Naive B cell (primary cell): ENCODE data around the gene ZSCAN10. TPM values are rescaled to one million over a fixed set of nuclear protein-coding genes. Genes with fewer than 3 reads are reported as not detected.

ENCODE experiments used
- ATAC-seq, 2 donors: fragments of 150-1000 bp; cut with Tn5 transposase; 2 replicates each; pipeline ENCODE4 v1.10.0; 2021; ENCODE audit warnings: low read depth in 2 of 2, mild to moderate bottlenecking in 2 of 2, moderate library complexity in 2 of 2
- DNase-seq: peaks from one replicate; pipeline ENCODE4 v3.0.0; 2022
- H3K27ac Mint-ChIP-seq, 6 donors: one replicate each; pipeline ENCODE4 v1.8.0; 2020 to 2022; ENCODE audit warnings: mild to moderate bottlenecking in 6 of 6, mixed read lengths in 6 of 6, moderate library complexity in 5 of 6, inconsistent platforms in 2 of 6
- H3K27me3 Mint-ChIP-seq, 3 donors: one replicate each; pipeline ENCODE4 v1.8.0; 2021 to 2022; ENCODE audit warnings: mixed read lengths in 3 of 3, mild to moderate bottlenecking in 1 of 3
- H3K36me3 Mint-ChIP-seq, 2 donors: one replicate each; pipeline ENCODE4 v1.8.0; 2020 to 2022; ENCODE audit warnings: mixed read lengths in 2 of 2, inconsistent platforms in 1 of 2, mild to moderate bottlenecking in 1 of 2
- H3K4me1 Mint-ChIP-seq, 3 donors: one replicate each; pipeline ENCODE4 v1.8.0; 2020 to 2022; ENCODE audit warnings: mixed read lengths in 3 of 3, inconsistent platforms in 1 of 3, mild to moderate bottlenecking in 1 of 3, moderate library complexity in 1 of 3
- H3K4me3 Mint-ChIP-seq, 8 donors: one replicate each; pipeline ENCODE4 v1.8.0; 2020 to 2022; ENCODE audit warnings: mild to moderate bottlenecking in 8 of 8, mixed read lengths in 8 of 8, moderate library complexity in 8 of 8, inconsistent platforms in 2 of 8
- H3K9me3 Mint-ChIP-seq, 7 donors: one replicate each; pipeline ENCODE4 v1.8.0; 2020 to 2022; ENCODE audit warnings: mixed read lengths in 7 of 7, mild to moderate bottlenecking in 5 of 7, inconsistent platforms in 2 of 7, moderate library complexity in 1 of 7
- polyA plus RNA-seq, 6 donors: library from polyadenylated mRNA; unstranded; fragments of 300-500 nt; fragmentation: Illumina TruSeq; gene quantifications; one replicate each; pipeline ENCODE4 v1.2.3, GENCODE V29; 2021; ENCODE audit warnings: low read depth in 6 of 6

The ZSCAN10 gene
- polyA plus RNA-seq, 6 donors from 2014 or later = not detected

DNA sequence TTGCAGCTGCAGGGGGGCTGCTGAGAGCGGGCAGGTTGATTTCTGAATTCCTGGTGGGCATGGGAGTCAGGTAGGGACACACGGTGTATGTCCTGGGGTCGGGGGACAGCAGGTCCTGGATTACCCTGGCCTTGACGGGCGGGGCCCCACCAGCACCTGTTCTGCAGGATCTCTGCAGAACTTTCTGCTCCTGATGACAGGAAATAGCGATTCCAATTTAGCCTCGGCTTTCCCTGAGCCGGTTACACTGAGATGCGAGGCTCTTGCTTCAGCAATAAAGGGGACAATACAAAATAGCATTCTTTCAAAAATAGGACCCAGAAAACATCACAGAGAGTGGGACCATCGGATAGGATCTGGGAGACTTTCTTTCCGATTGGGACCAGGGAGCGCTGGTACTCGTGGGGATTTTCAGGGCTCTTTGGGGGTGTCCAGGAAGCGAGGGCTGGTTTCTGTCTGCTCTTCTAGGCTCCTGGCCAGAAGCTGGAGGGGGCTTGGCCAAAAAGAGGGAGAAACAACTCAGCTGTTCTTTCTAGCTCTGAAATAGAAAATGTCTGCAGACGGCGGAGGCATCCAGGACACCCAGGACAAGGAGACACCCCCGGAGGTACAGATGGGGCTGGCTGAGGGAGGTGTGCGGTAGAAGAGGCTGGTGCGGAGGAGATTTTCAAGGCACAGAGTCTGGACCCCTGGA, 13.9 kb upstream of the ZSCAN10 start:
- no peaks in the 10 kb centered on the region for H3K36me3 Mint-ChIP-seq
- DNase-seq (no peak), ATAC-seq (no peak)
- H3K9me3 Mint-ChIP-seq = no peaks in the 10 kb centered on the region
- H3K27ac Mint-ChIP-seq = no peak overlapping the region
- peaks cover 5 to 52% (median 30%) of the 10 kb centered on the region in 3 donors for H3K27me3 Mint-ChIP-seq
- H3K4me3 Mint-ChIP-seq = peak overlapping the region in 1 of 8 donors; percentile 47
- H3K4me1 Mint-ChIP-seq = no peaks in the 10 kb centered on the region

DNA sequence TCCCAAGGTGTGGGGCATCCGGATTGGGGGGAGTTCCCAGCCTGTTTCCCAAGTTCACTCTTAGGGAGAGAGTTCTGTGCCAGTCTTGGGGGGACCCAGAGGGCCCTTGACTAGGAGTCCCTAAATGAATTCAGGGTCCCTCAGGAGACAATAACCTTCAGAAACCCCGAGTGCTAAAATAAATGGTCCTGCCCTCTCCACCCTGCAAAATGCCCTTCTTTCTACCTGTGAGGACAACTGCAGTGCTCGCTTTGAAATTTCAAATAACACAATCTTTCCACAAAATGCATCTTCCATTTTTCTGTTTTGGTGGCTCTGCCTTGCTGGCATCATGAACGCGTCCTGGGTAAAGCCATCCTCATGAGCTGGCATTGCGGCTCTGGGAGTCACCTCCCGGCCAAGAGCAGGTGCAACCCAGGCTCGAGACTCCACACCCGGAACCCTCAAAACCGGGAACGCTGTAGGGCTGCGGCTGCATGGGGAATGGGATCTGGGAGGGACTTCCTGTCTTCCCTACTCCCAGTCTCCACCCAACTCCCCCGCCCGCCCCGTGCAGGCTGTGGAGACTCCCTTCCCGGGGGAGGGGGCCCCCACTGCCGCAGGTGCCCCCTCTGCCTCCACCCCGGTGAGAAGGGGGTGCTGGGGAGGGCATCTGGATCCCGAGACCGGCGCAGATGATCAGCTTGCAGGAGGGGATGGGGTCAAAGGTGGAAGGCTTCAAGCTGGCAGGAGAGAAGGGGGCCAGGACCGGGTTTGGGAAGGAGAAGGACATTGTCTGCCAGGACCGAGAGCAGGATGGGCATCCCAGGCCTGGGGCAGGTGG, 13.2 kb upstream of the ZSCAN10 start, which contains the start of gene ZNF205:
Gene ZNF205, plus strand, starts transcription at position 529 of the 823 bp plus-strand sequence. CDS start 845 bp downstream, outside the sequence.
- Mint-ChIP-seq H3K36me3 (no peaks in the 10 kb centered on the region), H3K27ac (no peak within 1 kb of the TSS), H3K4me1 (peaks cover 2% of the 10 kb centered on the region in 3 donors), H3K9me3 (no peaks in the 10 kb centered on the region), H3K4me3 (peak within 1 kb of the TSS in 2 of 8 donors; percentile 33 to 47), H3K27me3 (peaks cover 5 to 52% (median 30%) of the 10 kb centered on the region in 3 donors)
- DNase-seq (no peak), ATAC-seq (no peak)

DNA sequence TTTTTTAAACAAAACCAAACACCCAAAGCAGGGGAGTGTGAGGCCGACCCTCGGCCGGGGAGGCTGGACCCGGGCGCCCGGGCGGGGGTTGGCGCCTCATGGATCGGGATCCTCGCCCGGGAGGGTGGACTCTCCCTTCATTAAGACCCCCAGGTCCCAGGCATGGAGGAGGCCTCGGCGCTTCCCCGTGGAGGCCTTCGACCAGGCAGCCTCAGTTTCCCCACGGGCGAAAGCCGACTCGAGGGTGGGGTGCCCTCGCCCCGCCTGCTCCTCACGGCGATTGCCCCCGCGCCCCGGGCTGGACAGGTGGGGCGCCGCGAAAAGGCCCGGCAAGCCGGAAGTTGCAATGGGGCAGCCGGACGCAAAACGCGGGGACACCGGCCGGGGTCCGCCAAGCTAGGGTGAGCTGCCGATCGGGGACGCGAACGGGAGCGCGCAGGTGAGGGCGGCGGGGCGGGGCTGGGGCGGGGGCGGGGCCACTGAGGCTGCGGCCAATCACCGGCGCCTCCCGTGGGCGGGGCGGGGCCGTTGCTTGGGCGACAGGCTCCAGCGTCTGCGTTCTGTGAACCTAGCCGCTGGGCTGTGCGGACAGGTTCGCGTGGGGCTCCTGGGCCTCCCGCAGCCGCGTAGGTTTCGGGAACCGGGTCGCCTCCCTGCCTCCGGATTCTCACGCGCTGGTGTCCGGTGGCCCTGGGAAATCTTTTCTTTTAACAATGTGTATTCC, 7.3 kb upstream of the ZSCAN10 start:
- peaks cover 13 to 25% (median 14%) of the 10 kb centered on the region in 3 donors for H3K4me1 Mint-ChIP-seq
- ATAC-seq = peak; percentile 90 to 91
- no peaks in the 10 kb centered on the region for H3K9me3 Mint-ChIP-seq
- no peaks in the 10 kb centered on the region for H3K36me3 Mint-ChIP-seq
- peaks cover 0 to 5% (median 0%) of the 10 kb centered on the region in 3 donors for H3K27me3 Mint-ChIP-seq
- peak; percentile 85 for DNase-seq
- H3K27ac Mint-ChIP-seq = peak overlapping the region in 2 of 6 donors; percentile 54 to 59
- peak overlapping the region; percentile 76 to 89 (median 84) for H3K4me3 Mint-ChIP-seq

DNA sequence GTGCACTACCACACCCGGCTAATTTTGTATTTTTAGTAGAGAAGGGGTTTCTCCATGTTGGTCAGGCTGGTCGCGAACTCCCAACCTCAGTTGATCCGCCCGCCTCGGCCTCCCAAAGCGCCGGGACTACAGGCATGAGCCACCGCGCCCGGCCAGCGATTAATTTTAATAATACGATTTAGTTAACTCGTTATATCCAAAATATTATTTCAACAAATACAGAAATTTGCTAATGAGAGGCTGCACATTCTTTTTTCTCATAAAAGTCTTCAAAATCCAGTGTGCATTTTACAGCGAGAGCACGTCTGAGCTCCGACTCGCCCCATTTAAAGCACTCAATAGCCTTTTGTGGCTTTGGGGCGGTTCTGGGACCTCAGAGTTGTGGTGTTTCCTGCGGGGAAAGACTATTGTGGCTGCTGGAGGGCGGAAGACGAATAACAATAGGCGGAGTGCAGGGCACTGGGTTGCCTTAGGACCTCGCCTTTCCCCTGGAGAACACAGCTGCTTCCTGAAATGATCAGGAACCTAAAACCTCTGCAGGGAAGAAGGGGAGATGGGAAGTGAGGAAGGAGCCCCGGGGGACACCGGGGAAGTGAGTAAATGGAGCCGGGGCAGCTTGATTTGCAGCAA, 2.9 kb upstream of the ZSCAN10 start:
- H3K9me3 Mint-ChIP-seq = no peaks in the 10 kb centered on the region
- H3K27ac Mint-ChIP-seq = peak overlapping the region in 3 of 6 donors; percentile 68 to 85 (median 77)
- peak overlapping the region in 7 of 8 donors; percentile 75 to 94 (median 84) for H3K4me3 Mint-ChIP-seq
- DNase-seq (no peak), ATAC-seq (no peak)
- no peaks in the 10 kb centered on the region for H3K27me3 Mint-ChIP-seq
- H3K4me1 Mint-ChIP-seq = peaks cover 22 to 42% (median 27%) of the 10 kb centered on the region in 3 donors
- H3K36me3 Mint-ChIP-seq = no peaks in the 10 kb centered on the region

DNA sequence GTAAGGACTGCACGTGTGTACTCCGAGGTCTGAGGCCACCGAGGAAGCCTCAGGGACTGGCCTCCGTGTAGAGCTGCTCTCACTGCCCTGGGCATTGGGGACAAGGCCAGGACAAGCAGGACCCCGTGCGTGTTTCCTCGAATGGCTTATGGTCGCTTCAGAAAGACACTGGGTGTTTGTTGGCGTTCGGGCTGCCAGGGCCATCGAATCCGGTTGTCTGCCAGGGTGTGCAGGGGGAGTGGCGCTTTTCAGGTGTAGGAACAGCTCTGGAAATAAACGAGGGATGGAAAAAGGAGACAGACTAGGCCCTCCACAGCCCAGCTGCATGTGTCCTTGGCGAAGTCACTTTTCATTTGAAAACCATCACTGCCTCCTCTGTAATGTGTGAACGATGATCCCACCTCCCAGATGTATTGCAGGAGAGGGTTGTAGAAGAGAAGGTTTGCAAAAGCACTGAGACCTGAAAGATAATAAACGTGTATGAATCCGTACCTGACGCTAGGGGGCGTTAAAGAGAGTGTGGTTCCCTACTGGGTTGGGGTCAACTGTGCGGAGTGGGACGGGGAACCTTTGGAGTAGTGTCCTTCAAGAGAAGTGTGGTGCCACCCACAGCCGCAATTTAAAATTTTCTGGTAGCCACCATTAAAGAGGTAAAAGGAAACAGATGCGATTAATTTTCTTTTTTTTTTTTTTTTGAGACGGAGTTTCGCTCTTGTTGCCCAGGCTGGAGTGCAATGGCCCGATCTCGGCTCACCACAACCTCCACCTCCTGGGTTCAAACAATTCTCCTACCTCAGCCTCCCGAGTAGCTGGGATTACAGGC, 2.1 kb upstream of the ZSCAN10 start:
- H3K4me3 Mint-ChIP-seq = peak overlapping the region; percentile 47 to 94 (median 84)
- H3K27me3 Mint-ChIP-seq = no peaks in the 10 kb centered on the region
- DNase-seq = peak; percentile 33
- no peaks in the 10 kb centered on the region for H3K9me3 Mint-ChIP-seq
- H3K27ac Mint-ChIP-seq = peak overlapping the region in 2 of 6 donors; percentile 26 to 53
- H3K36me3 Mint-ChIP-seq = no peaks in the 10 kb centered on the region
- H3K4me1 Mint-ChIP-seq = peaks cover 20 to 42% (median 24%) of the 10 kb centered on the region in 3 donors
- no peak for ATAC-seq

DNA sequence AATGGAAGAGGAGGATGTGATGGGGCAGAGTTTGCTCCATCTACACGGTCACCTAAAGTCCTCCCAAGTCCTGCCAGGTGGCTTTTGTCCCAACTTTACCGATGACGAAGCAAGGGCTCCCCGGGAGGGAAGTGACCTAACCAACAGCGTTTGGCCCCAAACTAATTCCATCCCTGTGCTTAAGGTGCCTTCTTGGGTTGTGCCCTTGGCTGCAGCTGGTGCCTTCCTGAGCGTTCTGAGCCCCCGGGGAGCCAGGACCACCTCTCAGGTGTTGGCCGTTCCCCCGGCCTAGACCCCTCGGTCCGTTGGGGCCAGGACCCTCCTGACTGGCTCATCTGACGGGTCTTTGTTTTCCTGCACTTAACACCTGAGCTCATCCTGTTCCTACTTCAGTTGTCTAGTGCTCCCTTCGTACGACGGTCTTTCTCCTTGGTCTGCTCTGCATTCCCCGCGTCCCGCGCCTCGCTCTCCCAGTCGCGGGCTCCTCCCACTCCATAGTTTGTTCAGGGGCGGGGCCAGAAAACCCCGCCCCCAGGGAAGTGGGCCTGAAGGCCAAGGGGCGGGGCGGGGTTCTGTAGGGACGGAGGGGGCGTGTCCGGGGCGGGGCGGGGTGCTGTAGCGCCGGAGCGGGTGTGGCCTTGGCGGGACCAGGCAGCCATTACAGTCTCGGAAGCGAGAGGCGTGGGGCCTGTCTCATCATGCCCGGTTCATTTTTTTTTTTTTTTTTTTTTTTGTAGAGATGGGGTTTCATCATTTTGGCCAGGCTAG, 822 bp upstream of the ZSCAN10 start:
- peak overlapping the region in 3 of 6 donors; percentile 33 to 85 (median 56) for H3K27ac Mint-ChIP-seq
- H3K27me3 Mint-ChIP-seq = no peaks in the 10 kb centered on the region
- peak overlapping the region; percentile 71 to 91 (median 80) for H3K4me3 Mint-ChIP-seq
- H3K36me3 Mint-ChIP-seq = no peaks in the 10 kb centered on the region
- H3K9me3 Mint-ChIP-seq = no peaks in the 10 kb centered on the region
- ATAC-seq (peak; percentile 79 to 82), DNase-seq (peak; percentile 67)
- peaks cover 20 to 48% (median 24%) of the 10 kb centered on the region in 3 donors for H3K4me1 Mint-ChIP-seq

DNA sequence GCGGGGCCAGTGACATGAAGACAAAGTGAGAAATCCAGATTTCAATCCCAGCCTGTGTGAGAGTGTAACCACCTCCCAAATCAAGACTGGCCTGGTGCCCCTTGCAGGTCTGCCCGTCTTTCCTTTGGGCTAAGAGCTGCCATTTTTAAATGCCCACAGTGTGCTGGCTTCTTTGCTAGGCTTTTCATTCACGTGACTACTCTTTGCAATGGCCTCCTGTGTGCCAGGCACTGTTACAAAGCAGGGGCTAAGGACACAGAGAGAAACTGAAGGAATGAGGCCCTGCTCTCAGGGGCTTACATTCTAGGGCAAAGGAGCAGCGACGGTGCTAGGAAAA, 269 bp upstream of the ZSCAN10 start:
- H3K27me3 Mint-ChIP-seq = no peaks in the 10 kb centered on the region
- ATAC-seq (no peak), DNase-seq (no peak)
- H3K4me3 Mint-ChIP-seq = peak overlapping the region in 3 of 8 donors; percentile 56 to 71 (median 60)
- H3K27ac Mint-ChIP-seq = peak overlapping the region in 3 of 6 donors; percentile 27 to 56 (median 39)
- peaks cover 22 to 52% (median 27%) of the 10 kb centered on the region in 3 donors for H3K4me1 Mint-ChIP-seq
- H3K36me3 Mint-ChIP-seq = no peaks in the 10 kb centered on the region
- H3K9me3 Mint-ChIP-seq = no peaks in the 10 kb centered on the region

DNA sequence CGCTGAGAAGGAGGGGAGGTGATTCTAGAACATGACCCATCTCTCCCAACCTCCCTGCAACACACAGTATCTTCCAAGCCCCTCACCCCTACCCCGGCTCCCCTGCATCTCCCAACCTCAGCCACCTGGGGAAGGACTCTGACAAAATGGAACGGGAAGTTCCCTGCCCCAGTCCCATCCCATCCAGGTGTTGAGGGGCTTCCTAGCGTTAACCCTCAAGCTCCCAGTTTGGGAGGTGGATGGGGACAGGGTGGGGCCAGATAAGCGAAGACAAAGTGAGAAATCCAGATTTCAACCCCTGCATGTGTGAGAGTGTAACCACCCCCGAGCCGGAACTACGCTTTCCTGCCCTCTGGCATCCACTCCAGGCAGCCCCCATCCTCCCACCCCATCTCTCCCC, 1.8 kb downstream of the ZSCAN10 start:
- Mint-ChIP-seq H3K9me3 (no peaks in the 10 kb centered on the region), H3K4me3 (no peak overlapping the region), H3K4me1 (peaks cover 22 to 50% (median 28%) of the 10 kb centered on the region in 3 donors), H3K27me3 (no peaks in the 10 kb centered on the region), H3K36me3 (no peaks in the 10 kb centered on the region), H3K27ac (peak overlapping the region in 1 of 6 donors; percentile 28)
- no peak for DNase-seq
- no peak for ATAC-seq

DNA sequence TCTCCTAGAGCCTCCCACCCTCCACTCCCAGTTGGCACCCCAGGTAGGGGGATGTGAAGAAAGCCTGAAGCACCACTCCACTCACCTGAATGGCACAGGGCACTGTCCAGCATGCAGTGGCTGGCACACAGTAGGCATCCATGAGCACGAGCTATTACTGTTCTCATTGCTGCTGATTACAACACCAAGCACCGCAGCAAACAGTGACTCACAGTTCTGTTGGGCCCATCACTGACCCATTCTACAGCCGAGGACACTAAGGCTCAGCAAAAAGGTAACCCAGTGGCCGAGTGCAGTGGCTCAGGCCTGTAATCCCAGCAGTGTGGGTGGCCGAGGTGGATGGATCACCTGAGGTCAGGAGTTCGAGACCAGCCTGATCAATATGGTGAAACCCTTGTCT, 2.7 kb downstream of the ZSCAN10 start:
- ATAC-seq = no peak
- Mint-ChIP-seq H3K9me3 (no peaks in the 10 kb centered on the region), H3K4me1 (peaks cover 16 to 41% (median 23%) of the 10 kb centered on the region in 3 donors)

DNA sequence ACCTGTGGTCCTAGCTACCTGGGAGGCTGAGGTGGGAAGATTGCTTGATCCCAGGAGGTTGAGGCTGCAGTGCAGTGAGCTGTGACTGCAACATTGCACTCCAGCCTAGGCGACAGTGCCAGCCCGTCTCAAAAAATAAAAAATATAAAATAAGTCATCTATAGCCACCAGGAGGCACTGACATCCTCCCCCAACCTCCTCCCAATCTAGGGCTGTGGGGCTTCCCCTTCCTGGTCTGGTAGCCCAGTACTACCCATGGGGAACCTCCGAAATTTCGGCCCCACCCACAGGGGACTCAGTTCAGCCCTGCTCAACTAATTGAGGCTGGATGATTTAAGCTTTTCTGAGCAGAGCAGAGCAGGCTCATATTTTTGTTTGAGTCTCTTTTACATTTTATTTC, 3.2 kb downstream of the ZSCAN10 start:
- Mint-ChIP-seq H3K27me3 (no peaks in the 10 kb centered on the region), H3K4me3 (peak overlapping the region in 3 of 8 donors; percentile 12 to 56 (median 47)), H3K9me3 (no peaks in the 10 kb centered on the region), H3K4me1 (peaks cover 11 to 36% (median 20%) of the 10 kb centered on the region in 3 donors), H3K27ac (peak overlapping the region in 1 of 6 donors; percentile 62), H3K36me3 (no peaks in the 10 kb centered on the region)
- DNase-seq (peak; percentile 75), ATAC-seq (peak; percentile 88 to 90)

More for the DNA sequence above, 2.7 kb downstream of the ZSCAN10 start:
- Mint-ChIP-seq H3K27ac (peak overlapping the region in 2 of 6 donors; percentile 21 to 62), H3K4me3 (peak overlapping the region in 2 of 8 donors; percentile 12 to 15), H3K27me3 (no peaks in the 10 kb centered on the region), H3K36me3 (no peaks in the 10 kb centered on the region)
- no peak for DNase-seq

DNA sequence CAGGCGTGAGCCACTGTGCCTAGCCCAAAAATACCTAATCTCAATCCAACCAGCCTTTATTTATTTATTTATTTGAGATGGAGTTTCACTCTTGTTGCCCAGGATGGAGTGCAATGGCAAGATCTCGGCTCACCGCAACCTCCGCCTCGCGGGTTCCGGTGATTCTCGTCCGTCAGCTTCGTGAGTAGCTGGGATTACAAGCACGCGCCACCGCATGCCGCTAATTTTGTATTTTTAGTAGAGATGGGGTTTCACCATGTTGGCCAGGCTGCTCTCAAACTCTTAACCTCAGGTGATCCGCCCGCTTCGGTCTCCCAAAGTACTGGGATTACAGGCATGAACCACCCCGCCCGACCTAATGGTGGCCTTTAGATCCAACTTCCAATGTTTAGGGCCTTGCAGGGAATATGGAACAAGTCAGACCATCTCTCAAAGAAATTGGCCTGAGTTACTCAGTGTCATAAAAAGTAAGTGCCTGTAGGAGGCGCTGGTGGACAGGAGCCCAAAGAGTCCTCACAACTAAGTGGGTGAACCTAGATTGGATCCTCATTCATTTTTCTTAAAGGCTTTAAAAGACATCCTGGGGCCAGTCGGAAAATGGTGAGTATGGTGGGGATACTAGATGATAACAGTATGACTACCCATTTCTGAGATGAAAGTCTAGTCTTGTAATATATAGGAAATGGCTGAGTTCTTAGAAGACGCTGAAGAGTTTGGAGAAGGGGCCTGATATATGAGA, 4.6 kb downstream of the ZSCAN10 start:
- no peaks in the 10 kb centered on the region for H3K9me3 Mint-ChIP-seq
- peak overlapping the region in 1 of 6 donors; percentile 15 for H3K27ac Mint-ChIP-seq
- H3K27me3 Mint-ChIP-seq = no peaks in the 10 kb centered on the region
- DNase-seq (peak; percentile 36), ATAC-seq (peak in 1 of 2 donors; percentile 24)
- no peak overlapping the region for H3K4me3 Mint-ChIP-seq
- H3K4me1 Mint-ChIP-seq = peaks cover 2 to 30% (median 9%) of the 10 kb centered on the region in 3 donors
- no peaks in the 10 kb centered on the region for H3K36me3 Mint-ChIP-seq
